ENCODE data around the gene FAM228B.
"Not testable (repeated sequence)": the region's sequence is repeated elsewhere in the genome, so short reads cannot be mapped to it uniquely, and the experiment has no call there.

FAM228B gene

GRCh38 chr2:24162494-24162893 lies 39.2 kb downstream of the FAM228B start:
- DNase-seq: no peak

- DNase-seq: no peak
These were observed 39.9 kb downstream of the FAM228B start for GRCh38 chr2:24163186-24163585.

- DNase-seq: no peak
These were observed 40.3 kb downstream of the FAM228B start for GRCh38 chr2:24163601-24164000.

GRCh38 chr2:24164416-24164973 lies 41.2 kb downstream of the FAM228B start:
- DNase-seq: peak; percentile 9 to 18

- no peak for DNase-seq
These were observed 45.8 kb downstream of the FAM228B start for GRCh38 chr2:24169023-24169422.

GRCh38 chr2:24174851-24175277 lies 51.6 kb downstream of the FAM228B start, which contains the start of gene FAM228A:
Gene FAM228A, plus strand, starts transcription at chr2:24175053. Its CDS starts 428 bp downstream, at chr2:24175481.
- DNase-seq: no peak

- DNase-seq: no peak
These were observed 52.4 kb downstream of the FAM228B start for GRCh38 chr2:24175631-24176187.

- no peak for DNase-seq
These were observed 53.1 kb downstream of the FAM228B start for GRCh38 chr2:24176326-24176725.

GRCh38 chr2:24179683-24180082 lies 56.4 kb downstream of the FAM228B start:
- no peak for DNase-seq

- no peak for DNase-seq
These were observed 58.6 kb downstream of the FAM228B start for GRCh38 chr2:24181849-24182248.

GRCh38 chr2:24182507-24182906 lies 59.2 kb downstream of the FAM228B start:
- DNase-seq: no peak

- no peak for DNase-seq
These were observed 60.2 kb downstream of the FAM228B start for GRCh38 chr2:24183366-24184069.

GRCh38 chr2:24189551-24189950 lies 66.3 kb downstream of the FAM228B start:
- DNase-seq: no peak

- DNase-seq: no peak
These were observed 67.2 kb downstream of the FAM228B start for GRCh38 chr2:24190503-24190902.

- DNase-seq: no peak
These were observed 67.9 kb downstream of the FAM228B start for GRCh38 chr2:24191156-24191555.

GRCh38 chr2:24191848-24192247 lies 68.6 kb downstream of the FAM228B start:
- no peak for DNase-seq

GRCh38 chr2:24197213-24197612 lies 73.9 kb downstream of the FAM228B start:
- not testable (repeated sequence) for DNase-seq

GRCh38 chr2:24199968-24200590 lies 76.8 kb downstream of the FAM228B start:
- DNase-seq: no peak

- DNase-seq: no peak
These were observed 77.5 kb downstream of the FAM228B start for GRCh38 chr2:24200799-24201198.

- DNase-seq: no peak
These were observed 79.9 kb downstream of the FAM228B start for GRCh38 chr2:24203029-24203786.

GRCh38 chr2:24203787-24204150 lies 80.5 kb downstream of the FAM228B start:
- no peak for DNase-seq

- DNase-seq: no peak
These were observed 81.2 kb downstream of the FAM228B start for GRCh38 chr2:24204505-24204904.

GRCh38 chr2:24205131-24205530 lies 81.9 kb downstream of the FAM228B start:
- DNase-seq: no peak
